DMS 273 treated with DMSO at 0.1 percent for 48 hours (cell line): ENCODE results near the gene DNAJC5.
"Not testable (repeated sequence)": the region's sequence is repeated elsewhere in the genome, so short reads cannot be mapped to it uniquely, and the experiment has no call there.

ENCODE experiments used
- DNase-seq: peaks from one replicate; lab custom pipeline; 2025; lab: John Stamatoyannopoulos, UW

DNAJC5 gene

GRCh38 chr20:63908008-63908682 is 13.2 kb downstream of the DNAJC5 start:
- no peak for DNase-seq

DNA sequence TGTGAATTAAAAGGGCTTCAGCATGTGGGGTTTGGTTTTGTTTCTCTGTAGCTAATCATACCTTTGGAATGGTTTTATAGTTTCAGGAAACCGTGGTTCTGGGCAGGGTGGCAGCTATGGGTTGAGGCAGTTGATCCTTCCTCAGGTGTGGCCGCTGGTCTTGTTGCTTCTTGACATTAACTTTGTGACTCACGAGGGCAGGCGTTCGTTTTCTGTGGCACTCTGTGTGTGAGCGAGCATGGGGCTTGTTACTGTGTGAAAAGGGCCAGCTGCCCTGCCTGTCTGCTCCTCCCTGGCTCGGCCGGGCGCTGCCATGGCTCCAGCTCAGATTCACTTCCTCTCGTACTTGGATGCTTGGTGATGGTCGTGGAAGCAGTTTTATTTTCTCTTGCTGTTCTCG is 16.2 kb downstream of the DNAJC5 start:
- no peak for DNase-seq

DNA sequence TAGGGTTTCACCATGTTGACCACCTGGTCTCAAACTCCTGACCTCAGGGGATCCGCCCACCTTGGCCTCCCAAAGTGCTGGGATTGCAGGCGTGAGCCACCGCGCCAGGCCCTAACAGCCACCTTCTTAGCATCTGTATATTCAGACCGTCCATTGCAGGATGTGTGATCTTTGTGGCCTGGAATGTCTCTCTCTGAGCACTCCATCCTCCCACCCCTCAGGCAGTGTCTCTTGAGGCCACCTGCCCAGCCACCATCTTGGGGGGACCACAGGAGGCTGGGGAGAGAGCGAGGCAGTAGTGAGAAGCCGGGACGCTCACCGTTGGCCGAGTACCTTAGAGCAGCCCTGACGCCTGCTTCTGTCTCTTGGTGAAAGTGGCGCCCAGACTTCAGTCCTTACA is 18.8 kb downstream of the DNAJC5 start:
- no peak for DNase-seq

GRCh38 chr20:63915471-63915870 is 20.5 kb downstream of the DNAJC5 start:
- DNase-seq: no peak

- not testable (repeated sequence) for DNase-seq
Measured at GRCh38 chr20:63916371-63916939, 21.5 kb downstream of the DNAJC5 start.

GRCh38 chr20:63917811-63918210 is 22.9 kb downstream of the DNAJC5 start:
- no peak for DNase-seq

GRCh38 chr20:63919130-63919529 is 24.2 kb downstream of the DNAJC5 start:
- DNase-seq: no peak

DNA sequence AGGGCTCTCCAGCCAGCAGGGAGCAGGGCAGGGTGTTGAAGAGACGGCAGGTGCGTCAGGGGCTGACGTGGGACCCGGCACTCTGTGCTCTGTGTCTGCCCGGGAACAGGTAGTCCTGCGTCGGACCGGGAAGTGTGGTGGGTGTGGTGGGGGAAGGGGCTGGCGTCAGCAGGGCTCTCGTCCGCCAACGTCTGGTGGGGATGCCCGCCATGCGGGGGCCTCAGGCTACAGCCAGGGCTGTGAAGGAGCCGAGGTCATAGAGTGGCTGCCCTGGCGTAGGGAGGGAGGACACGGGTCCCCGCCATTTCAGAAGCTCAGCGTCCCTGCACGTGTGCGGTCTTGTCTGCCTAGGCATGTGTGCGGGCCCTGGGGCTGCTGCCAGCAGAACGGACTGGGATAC is 25.3 kb downstream of the DNAJC5 start:
- no peak for DNase-seq

GRCh38 chr20:63923651-63924050 is 28.7 kb downstream of the DNAJC5 start:
- DNase-seq: no peak

DNA sequence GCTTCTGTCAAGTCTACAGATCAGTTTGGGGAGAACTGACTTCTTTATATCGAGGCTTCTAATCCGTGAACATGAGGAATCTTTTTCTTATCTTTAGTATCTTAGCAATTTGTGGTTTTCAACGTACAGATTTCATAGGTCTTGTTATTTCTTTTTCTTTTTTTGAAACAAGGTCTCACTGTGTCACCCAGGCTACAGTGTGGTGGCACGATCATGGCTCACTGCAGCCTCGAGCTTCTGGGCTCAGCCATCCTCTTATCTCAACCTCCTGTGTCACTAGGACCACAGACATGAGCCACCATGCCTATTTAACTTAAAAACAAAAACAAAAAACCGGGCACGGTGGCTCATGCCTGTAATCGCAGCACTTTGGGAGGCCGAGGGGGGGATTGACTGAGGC is 29.3 kb downstream of the DNAJC5 start:
- no peak for DNase-seq

DNA sequence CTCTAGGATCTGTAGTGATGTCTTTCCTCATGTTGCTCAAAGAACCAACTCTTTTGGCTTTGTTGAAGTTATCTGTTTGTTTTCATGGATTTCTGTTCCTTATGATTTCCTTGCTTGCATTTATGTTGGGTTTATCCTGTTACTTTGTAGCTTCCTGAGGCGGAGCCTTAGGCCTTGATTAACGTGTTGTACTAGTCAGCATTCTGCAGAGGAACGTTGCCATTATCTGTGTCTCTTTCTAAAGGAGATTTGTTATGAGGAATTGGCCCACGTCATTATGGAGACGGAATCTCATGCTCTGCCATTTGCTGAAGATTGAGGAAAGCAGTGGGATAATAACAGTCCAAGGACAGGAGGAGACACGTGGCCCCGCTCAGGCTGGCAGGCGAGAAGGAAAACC is 31.4 kb downstream of the DNAJC5 start:
- no peak for DNase-seq

GRCh38 chr20:63929071-63929470 is 34.1 kb downstream of the DNAJC5 start:
- DNase-seq: no peak

DNA sequence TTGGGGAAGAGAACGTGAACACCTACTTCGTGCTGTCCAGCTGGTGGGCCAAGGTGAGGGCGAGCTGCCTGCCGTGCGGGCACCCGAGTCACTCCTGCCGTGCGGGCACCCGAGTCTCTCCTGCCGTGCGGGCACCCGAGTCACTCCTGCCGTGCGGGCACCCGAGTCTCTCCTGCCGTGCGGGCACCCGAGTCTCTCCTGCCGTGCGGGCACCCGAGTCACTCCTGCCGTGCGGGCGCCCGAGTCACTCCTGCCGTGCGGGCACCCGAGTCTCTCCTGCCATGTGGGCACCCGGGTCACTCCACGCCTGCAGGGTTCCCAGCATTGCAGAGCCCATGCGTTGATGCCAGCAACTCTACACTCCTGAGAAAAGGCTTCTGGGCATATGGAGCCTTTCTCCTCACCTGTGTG is 34.6 kb downstream of the DNAJC5 start:
- not testable (repeated sequence) for DNase-seq

DNA sequence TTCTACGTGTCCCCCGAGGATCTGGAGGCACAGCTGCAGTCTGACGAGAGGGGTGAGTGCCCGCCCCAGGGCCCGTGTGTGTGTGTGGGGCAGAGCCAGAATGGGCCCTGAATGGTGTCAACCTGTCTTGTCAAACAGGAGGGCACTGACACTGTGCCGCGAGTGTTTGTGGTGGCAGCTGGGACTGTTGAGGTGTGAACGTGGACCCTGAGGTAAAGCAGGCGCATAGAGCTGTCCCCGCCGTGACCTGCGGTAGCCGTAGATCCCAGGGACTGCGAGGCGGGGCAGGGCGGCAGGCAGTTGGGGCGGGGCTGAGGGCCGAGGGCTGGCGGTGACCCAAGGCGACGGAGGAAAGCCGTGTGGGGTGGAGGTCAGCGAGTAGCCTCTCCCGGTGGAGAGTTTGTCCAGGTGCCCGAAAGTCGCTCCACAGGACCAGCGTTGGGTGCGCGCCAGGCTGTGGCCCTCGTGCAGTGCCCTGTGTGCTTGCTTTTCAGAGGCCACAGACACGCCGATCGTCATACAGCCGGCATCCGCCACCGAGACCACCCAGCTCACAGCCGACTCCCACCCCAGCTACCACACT is 36.1 kb downstream of the DNAJC5 start:
- no peak for DNase-seq

- no peak for DNase-seq
Measured at GRCh38 chr20:63931735-63932134, 36.8 kb downstream of the DNAJC5 start.

DNA sequence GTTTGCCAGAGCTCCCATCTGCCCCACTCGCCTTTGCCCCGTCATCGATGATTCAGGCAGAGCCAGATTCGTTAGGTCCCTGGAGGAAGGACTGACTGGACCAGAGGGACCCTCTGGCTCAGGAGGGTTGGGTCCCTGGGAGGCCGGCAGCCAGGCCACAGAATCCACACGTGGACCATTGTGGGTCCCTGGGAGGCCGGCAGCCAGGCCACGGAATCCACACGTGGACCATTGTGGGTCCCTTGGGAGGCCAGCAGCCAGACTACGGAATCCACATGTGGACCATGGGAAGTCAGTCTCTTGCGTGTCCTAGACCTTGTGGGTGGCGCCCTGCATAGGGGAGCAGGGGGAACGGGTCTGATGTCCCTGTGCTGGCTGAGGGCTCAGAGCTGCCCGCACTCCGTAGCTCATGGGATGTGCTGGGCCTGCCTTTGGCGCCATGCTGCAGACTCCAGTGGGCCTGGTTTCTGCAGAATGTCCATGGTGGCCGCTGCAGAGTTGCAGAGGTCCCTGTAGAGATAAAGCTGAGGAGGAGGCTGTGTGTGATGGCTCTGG is 37.8 kb downstream of the DNAJC5 start:
- no peak for DNase-seq

DNA sequence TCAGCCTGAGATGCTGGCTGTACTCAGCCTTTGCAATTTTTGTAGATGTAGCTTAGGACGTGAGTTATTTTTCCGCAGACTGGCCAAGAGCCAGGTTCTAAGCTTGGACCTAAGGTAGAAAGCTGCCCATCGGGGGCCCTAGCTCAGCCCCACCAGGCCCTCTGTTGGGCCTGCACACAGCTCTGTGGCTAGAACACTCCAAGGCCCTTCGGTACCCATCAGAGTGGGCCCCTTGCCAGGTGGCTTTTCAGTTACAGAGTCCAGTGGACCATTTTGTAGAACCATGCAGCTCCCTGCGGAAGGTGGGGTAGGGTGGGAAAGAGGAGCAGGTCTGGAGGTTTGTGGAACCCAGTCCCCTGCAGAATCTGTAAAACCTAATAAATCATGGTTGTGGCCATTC is 38.7 kb downstream of the DNAJC5 start:
- no peak for DNase-seq

DNA sequence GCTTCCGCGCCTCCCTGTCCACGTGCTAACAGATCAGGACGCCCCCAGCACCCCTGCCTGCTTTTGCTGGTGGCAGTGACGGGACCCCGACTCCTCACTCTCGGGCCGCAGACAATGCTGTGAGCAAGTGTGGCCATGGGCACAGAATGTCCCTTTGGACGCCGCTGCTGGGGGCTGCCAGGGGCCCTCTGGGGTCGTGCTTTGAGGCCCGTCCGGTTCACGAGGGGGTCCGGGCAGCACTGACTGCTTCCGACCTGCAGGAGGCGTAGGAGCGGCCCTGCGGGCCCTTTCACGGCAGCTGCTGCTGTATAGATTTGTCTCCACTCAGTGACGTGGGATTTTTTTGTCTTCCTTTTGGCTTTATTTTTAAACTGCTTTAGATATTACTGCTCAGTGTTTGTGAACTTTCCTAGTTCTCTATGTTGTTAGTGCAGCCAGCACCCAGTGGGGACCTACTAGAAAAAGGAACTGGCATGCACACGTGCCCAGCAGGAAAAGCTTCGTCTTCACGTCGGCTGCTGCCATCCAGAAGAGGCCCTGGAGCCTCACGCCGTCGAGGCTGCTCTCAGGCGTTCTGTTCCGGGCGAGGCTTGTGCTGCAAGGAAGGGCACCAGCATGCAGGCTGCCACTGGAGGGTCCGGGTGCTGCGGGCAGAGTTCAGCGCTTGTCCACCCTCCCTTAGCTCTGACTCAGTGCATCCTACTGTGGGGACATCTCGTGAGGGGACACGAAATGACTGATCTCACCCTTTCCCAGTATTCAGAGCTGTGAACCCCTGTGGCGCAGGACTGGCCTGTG is 39.5 kb downstream of the DNAJC5 start:
- DNase-seq: no peak

GRCh38 chr20:63935447-63935846 is 40.5 kb downstream of the DNAJC5 start:
- no peak for DNase-seq

DNA sequence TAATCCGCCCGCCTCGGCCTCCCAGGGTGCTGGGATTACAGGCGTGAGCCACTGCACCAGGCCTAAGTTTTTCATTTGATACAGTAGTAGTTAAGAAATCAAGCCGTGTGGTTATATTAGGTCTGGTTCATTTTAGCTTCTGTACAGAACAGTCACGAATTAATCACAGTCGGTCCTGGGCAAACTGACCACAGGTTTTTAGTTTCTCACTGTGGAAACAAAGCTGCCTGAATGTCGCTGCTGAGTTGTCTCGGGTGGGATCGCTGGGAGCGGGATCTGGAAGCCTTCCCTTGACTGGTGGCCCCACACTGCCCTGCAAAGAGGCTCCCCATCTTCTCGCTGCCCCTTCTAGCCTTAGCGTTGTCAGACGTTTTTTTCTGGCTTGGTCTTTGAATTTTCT is 42.7 kb downstream of the DNAJC5 start:
- no peak for DNase-seq

GRCh38 chr20:63939061-63939935 is 44.4 kb downstream of the DNAJC5 start:
- no peak for DNase-seq

DNA sequence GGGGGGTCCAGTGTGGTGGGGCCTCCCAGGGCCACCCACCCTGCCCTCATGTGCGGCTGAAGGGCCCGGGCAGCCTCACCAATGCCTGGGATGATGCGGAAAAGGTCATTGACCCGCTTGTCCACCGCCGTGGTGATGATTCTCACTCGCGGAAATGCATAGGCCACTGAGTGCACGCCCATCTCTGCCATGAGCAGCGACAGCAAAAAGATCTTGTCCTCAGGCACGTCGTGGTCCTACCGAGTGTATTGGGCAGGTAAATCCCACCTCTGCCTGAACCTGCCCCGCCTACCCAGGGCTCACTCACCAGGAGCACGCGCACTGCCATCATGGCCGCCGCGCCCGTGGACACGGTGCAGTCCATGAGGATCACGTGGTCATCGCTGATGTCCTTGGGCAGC is 45.1 kb downstream of the DNAJC5 start:
- no peak for DNase-seq
